Neutrophil (primary cell): ENCODE data around the gene AGL.
"Not testable (repeated sequence)": the region's sequence is repeated elsewhere in the genome, so short reads cannot be mapped to it uniquely, and the experiment has no call there.

ENCODE experiments used
- H3K27ac ChIP-seq: fragments of 200-600 bp; sonication (generic); 2 replicates; pipeline ENCODE4 v1.5.1; 2016; ENCODE audit warnings: mild to moderate bottlenecking, moderate library complexity
- H3K27me3 ChIP-seq: fragments of 200-600 bp; sonication (generic); 2 replicates; pipeline ENCODE4 v1.6.0; 2016; ENCODE audit warnings: mild to moderate bottlenecking
- H3K36me3 ChIP-seq: fragments of 200-600 bp; sonication (generic); 2 replicates; pipeline ENCODE4 v1.5.1; 2017
- H3K4me1 ChIP-seq, 2 experiments: fragments of 200-600 bp in 1 of 2; sonication (generic) in 1 of 2; 1 replicate in 1 of 2; 2 replicates in 1 of 2; pipeline versions ENCODE4 v1.5.1 to v1.6.1; 2013 to 2016; ENCODE audit warnings: low read depth in 1 of 2, low read length in 1 of 2, mild to moderate bottlenecking in 1 of 2, moderate library complexity in 1 of 2; ENCODE audit not compliant: control insufficient read depth in 1 of 2, insufficient read depth in 1 of 2
- H3K4me3 ChIP-seq, 2 experiments: fragments of 200-600 bp in 1 of 2; sonication (generic) in 1 of 2; 1 replicate in 1 of 2; 2 replicates in 1 of 2; pipeline ENCODE4 v1.5.1; 2013 to 2016; ENCODE audit warnings: low read depth in 1 of 2, low read length in 1 of 2, mild to moderate bottlenecking in 1 of 2, moderate library complexity in 1 of 2
- H3K9me3 ChIP-seq: fragments of 200-600 bp; sonication (generic); 2 replicates; pipeline ENCODE4 v1.5.1; 2016
- TF ChIP-seq, protein P1 (sequence below): fragments of 200-600 bp; sonication (generic); IDR thresholded peaks from 2 replicates; pipeline ENCODE4 v1.5.1; 2016; ENCODE audit warnings: antibody characterized with exemption

The AGL gene

GRCh38 chr1:99825098-99825497, 25.1 kb upstream of the AGL start:
- H3K4me3 ChIP-seq, result no peak overlapping the region

GRCh38 chr1:99825702-99826101, 24.5 kb upstream of the AGL start:
- H3K4me3 ChIP-seq, result no peak overlapping the region
- no peak overlapping the region for H3K27ac ChIP-seq
- H3K36me3 ChIP-seq, result no peaks in the 10 kb centered on the region
- H3K4me1 ChIP-seq, result peaks cover 41 to 46% of the 10 kb centered on the region in 2 experiments
- no peaks in the 10 kb centered on the region for H3K9me3 ChIP-seq
- H3K27me3 ChIP-seq, result no peaks in the 10 kb centered on the region
- TF ChIP-seq, protein P1, sequence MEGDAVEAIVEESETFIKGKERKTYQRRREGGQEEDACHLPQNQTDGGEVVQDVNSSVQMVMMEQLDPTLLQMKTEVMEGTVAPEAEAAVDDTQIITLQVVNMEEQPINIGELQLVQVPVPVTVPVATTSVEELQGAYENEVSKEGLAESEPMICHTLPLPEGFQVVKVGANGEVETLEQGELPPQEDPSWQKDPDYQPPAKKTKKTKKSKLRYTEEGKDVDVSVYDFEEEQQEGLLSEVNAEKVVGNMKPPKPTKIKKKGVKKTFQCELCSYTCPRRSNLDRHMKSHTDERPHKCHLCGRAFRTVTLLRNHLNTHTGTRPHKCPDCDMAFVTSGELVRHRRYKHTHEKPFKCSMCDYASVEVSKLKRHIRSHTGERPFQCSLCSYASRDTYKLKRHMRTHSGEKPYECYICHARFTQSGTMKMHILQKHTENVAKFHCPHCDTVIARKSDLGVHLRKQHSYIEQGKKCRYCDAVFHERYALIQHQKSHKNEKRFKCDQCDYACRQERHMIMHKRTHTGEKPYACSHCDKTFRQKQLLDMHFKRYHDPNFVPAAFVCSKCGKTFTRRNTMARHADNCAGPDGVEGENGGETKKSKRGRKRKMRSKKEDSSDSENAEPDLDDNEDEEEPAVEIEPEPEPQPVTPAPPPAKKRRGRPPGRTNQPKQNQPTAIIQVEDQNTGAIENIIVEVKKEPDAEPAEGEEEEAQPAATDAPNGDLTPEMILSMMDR, result no peak

More at GRCh38 chr1:99825098-99825497, 25.1 kb upstream of the AGL start:
- H3K27ac ChIP-seq, result no peak overlapping the region
- H3K9me3 ChIP-seq, result no peaks in the 10 kb centered on the region
- peaks cover 47 to 52% of the 10 kb centered on the region in 2 experiments for H3K4me1 ChIP-seq
- no peaks in the 10 kb centered on the region for H3K36me3 ChIP-seq
- H3K27me3 ChIP-seq, result no peaks in the 10 kb centered on the region
- TF ChIP-seq, protein P1, result no peak

DNA sequence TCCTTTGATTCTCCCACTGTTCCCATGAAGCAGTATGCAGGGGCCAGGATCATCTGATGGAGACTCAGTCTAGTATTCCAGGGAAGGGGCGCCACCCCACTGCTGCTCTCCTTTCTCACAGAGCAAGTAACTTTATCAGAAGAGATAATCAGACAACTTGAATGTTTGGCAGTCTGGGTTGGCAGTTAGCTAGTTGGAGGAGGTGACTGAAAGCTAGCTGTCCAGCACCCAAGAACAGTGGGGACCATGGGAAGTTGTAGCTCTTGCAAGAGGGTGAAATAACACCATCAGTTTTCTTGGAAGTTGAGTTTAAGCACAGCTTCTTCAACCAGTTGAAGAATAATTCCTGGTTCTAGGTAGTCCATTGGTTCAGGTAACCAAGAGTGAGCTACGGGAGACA, 22.2 kb upstream of the AGL start:
- Histone ChIP-seq H3K27ac (peak overlapping the region; percentile 76), H3K36me3 (no peaks in the 10 kb centered on the region), H3K27me3 (no peaks in the 10 kb centered on the region), H3K4me1 (peaks cover 27 to 31% of the 10 kb centered on the region in 2 experiments), H3K9me3 (no peaks in the 10 kb centered on the region), H3K4me3 (no peak overlapping the region)
- TF ChIP-seq, protein P1, result no peak

DNA sequence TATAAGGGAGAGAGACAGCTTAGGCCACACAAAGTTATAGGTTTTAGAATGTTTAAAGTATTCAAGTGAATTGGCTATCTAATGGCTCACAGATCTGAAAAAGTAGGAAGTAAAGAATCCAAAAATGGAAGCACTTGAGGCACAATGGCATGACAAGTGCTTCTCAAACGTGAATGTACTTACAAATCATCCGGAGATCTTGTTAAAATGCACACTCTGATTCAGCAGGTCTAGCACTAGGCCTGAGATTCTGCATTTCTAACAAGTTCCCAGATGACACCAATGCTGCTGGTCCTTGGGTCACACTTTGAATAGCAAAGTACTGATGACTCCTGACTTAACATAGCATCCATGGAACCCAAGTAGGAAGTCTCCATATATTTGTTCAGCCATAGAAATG, 20.9 kb upstream of the AGL start:
- TF ChIP-seq, protein P1, result no peak
- no peak overlapping the region for H3K4me3 ChIP-seq
- no peaks in the 10 kb centered on the region for H3K36me3 ChIP-seq
- H3K9me3 ChIP-seq, result no peaks in the 10 kb centered on the region
- peak overlapping the region; percentile 76 for H3K27ac ChIP-seq
- peaks cover 27 to 31% of the 10 kb centered on the region in 2 experiments for H3K4me1 ChIP-seq
- H3K27me3 ChIP-seq, result no peaks in the 10 kb centered on the region

- H3K4me3 ChIP-seq, H3K36me3 ChIP-seq, H3K27ac ChIP-seq, H3K9me3 ChIP-seq, H3K27me3 ChIP-seq: not testable (repeated sequence)
- H3K4me1 ChIP-seq, result peaks cover 6 to 10% of the 10 kb centered on the region in 2 experiments
Observed at GRCh38 chr1:99833911-99834310, 16.2 kb upstream of the AGL start.

GRCh38 chr1:99836171-99837103, 13.7 kb upstream of the AGL start:
- H3K4me3 ChIP-seq, H3K27me3 ChIP-seq, H3K27ac ChIP-seq: not testable (repeated sequence)

GRCh38 chr1:99840353-99840752, 9.8 kb upstream of the AGL start:
- H3K36me3 ChIP-seq, result not testable (repeated sequence)

More at GRCh38 chr1:99836171-99837103, 13.7 kb upstream of the AGL start:
- H3K9me3 ChIP-seq, H3K4me1 ChIP-seq, H3K36me3 ChIP-seq: not testable (repeated sequence)

More at GRCh38 chr1:99840353-99840752, 9.8 kb upstream of the AGL start:
- H3K27me3 ChIP-seq, H3K27ac ChIP-seq, H3K4me3 ChIP-seq, H3K9me3 ChIP-seq, H3K4me1 ChIP-seq: not testable (repeated sequence)
